Activated naive CD4-positive, alpha-beta T cell treated with anti-CD3 and anti-CD28 coated beads for 36 hours (primary cell): Measurements from ENCODE around the gene CERS6. TPM values are rescaled to one million over a fixed set of nuclear protein-coding genes. Genes with fewer than 3 reads are reported as not detected.

ENCODE experiments used
- CTCF ChIA-PET: fragments of 350-600 bp; sonication (Branson Sonifier 250); formaldehyde crosslinking; loops from one replicate; lab custom pipeline; 2021; ENCODE audit warnings: antibody characterized with exemption; lab: Charles Lee
- DNase-seq: peaks from one replicate; pipeline ENCODE4 v3.0.0-alpha.2; 2020
- H3K27ac Mint-ChIP-seq: one replicate; pipeline ENCODE4 v1.8.0; 2021; ENCODE audit warnings: mild to moderate bottlenecking, mixed read lengths
- H3K27me3 Mint-ChIP-seq: one replicate; pipeline ENCODE4 v1.8.0; 2021; ENCODE audit warnings: low read depth, mixed read lengths
- H3K36me3 Mint-ChIP-seq: one replicate; pipeline ENCODE4 v1.8.0; 2021; ENCODE audit warnings: low read depth, mixed read lengths
- H3K4me1 Mint-ChIP-seq: one replicate; pipeline ENCODE4 v1.8.0; 2021; ENCODE audit warnings: low read depth, mixed read lengths
- H3K4me3 Mint-ChIP-seq: one replicate; pipeline ENCODE4 v1.8.0; 2021; ENCODE audit warnings: mild to moderate bottlenecking, moderate library complexity, mixed read lengths
- H3K9me3 Mint-ChIP-seq: one replicate; pipeline ENCODE4 v1.8.0; 2021; ENCODE audit warnings: mixed read lengths
- intact Hi-C: fragments of 100-400 bp; cut with micrococcal nuclease; formaldehyde crosslinking; loops from one replicate; pipeline ENCODE4 v1.15.1; 2023
- total RNA-seq, 2 experiments: library from RNA; stranded (reverse); gene quantifications; one replicate each; pipeline ENCODE4 v1.2.3, GENCODE V29; 2021

Gene CERS6
- total RNA-seq, 2 experiments from 2014 or later = 9.7 to 10.0 TPM

DNA sequence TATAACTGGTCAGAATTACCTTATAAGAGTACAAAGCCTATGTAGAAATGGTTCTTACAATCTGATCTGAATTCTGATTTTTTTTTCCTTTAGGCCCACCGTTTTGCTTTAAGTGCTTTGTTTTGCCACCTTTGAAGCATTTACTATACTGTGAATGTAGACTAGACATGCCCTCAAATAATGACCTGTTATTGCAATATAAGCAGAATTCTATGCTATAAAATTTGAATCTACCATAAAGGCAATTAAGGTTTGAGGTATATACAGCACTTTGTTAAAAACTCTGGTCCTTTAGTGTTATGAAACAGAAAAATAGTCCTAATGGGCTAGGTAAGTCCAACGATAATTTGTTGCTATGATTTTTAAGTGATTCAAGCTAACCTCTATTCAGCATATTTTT lies 259.8 kb downstream of the CERS6 start:
- intact Hi-C loops = no loop called here
- Mint-ChIP-seq H3K36me3 (peaks cover 29% of the 10 kb centered on the region), H3K4me3 (no peak overlapping the region), H3K27me3 (no peaks in the 10 kb centered on the region), H3K4me1 (peaks cover 13% of the 10 kb centered on the region), H3K27ac (no peak overlapping the region), H3K9me3 (no peaks in the 10 kb centered on the region)
- no peak for DNase-seq
- CTCF ChIA-PET = no interaction called here

GRCh38 chr2:168716839-168717238 lies 260.8 kb downstream of the CERS6 start:
- H3K36me3 Mint-ChIP-seq = peaks cover 33% of the 10 kb centered on the region
- CTCF ChIA-PET = interaction anchor here (1.2 kb wide), 1 partner anchor 142 kb away, joined by 3 read pairs; no protein-coding TSS in a partner anchor
- H3K4me1 Mint-ChIP-seq = peaks cover 13% of the 10 kb centered on the region
- DNase-seq = no peak
- no peaks in the 10 kb centered on the region for H3K27me3 Mint-ChIP-seq
- H3K27ac Mint-ChIP-seq = no peak overlapping the region
- H3K4me3 Mint-ChIP-seq = no peak overlapping the region
- intact Hi-C loops = no loop called here
- no peaks in the 10 kb centered on the region for H3K9me3 Mint-ChIP-seq

DNA sequence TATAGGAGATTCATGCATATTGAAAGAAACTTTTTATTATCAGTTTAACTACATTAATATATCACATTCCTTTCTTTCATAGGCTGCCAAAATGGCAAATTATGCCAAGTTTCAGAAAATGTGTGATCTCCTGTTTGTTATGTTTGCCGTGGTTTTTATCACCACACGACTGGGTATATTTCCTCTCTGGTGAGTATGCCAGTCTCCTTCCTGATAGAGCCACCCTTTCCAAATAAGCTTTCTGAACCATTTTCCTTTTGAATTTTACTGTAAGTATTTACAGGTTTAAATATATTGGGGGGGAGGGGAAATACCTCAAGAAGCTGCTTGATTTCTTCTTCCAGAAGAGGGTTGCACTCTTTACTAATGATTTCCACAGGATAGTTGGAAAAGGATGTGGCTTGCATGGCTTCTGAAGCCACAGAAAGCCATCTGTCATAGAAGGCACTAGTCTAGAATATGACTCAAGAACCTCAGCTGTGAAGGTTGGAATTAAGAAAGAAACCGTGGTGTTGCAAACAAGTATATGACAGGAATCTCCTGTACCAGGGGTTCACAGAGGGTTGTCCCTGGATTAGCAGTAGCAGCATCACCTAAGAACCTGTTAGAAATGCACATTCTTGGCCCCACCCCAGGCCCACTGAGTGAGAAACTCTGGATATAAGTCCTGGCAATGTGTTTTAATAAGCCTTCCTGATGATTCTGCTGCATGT lies 261.9 kb downstream of the CERS6 start:
- intact Hi-C loops = loop anchor here (2.0 kb wide), 1 partner anchor 227 kb away; no protein-coding TSS in a partner anchor
- no peaks in the 10 kb centered on the region for H3K27me3 Mint-ChIP-seq
- H3K27ac Mint-ChIP-seq = no peak overlapping the region
- peaks cover 13% of the 10 kb centered on the region for H3K4me1 Mint-ChIP-seq
- H3K9me3 Mint-ChIP-seq = no peaks in the 10 kb centered on the region
- peaks cover 37% of the 10 kb centered on the region for H3K36me3 Mint-ChIP-seq
- CTCF ChIA-PET = no interaction called here
- DNase-seq = peak; percentile 10
- H3K4me3 Mint-ChIP-seq = no peak overlapping the region

DNA sequence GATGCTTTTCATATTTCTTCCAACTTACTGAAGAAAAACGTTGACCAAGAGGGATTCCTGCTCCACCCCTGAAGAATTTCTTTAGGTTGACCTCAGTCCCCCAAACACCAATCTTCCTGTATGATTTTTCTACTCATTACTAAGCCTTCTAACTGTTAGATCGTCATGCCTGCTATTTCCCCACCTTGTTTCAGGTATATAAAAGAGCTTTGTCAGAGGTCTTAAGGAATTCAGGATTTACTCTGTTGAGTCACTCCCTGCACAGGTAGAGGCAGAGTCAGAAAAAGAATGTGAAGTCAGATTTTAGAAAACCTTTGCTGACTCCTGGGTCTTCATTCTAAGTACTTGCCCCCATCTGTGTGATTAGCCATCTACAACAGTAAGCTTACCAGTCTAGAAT lies 262.6 kb downstream of the CERS6 start:
- CTCF ChIA-PET = no interaction called here
- no peak overlapping the region for H3K4me3 Mint-ChIP-seq
- H3K9me3 Mint-ChIP-seq = no peaks in the 10 kb centered on the region
- H3K4me1 Mint-ChIP-seq = peaks cover 18% of the 10 kb centered on the region
- H3K36me3 Mint-ChIP-seq = peaks cover 40% of the 10 kb centered on the region
- no peak for DNase-seq
- no peak overlapping the region for H3K27ac Mint-ChIP-seq
- H3K27me3 Mint-ChIP-seq = no peaks in the 10 kb centered on the region
- intact Hi-C loops = loop anchor here (2.0 kb wide), 1 partner anchor 228 kb away; no protein-coding TSS in a partner anchor

GRCh38 chr2:168719446-168719845 lies 263.4 kb downstream of the CERS6 start:
- Mint-ChIP-seq H3K36me3 (peaks cover 43% of the 10 kb centered on the region), H3K9me3 (no peaks in the 10 kb centered on the region), H3K27me3 (no peaks in the 10 kb centered on the region), H3K4me1 (peaks cover 19% of the 10 kb centered on the region), H3K4me3 (no peak overlapping the region), H3K27ac (no peak overlapping the region)
- CTCF ChIA-PET = interaction anchor here (0.6 kb wide), 1 partner anchor 199 kb away, joined by 4 read pairs; no protein-coding TSS in a partner anchor
- intact Hi-C loops = loop anchor here (2.0 kb wide), 1 partner anchor 229 kb away; no protein-coding TSS in a partner anchor
- no peak for DNase-seq

DNA sequence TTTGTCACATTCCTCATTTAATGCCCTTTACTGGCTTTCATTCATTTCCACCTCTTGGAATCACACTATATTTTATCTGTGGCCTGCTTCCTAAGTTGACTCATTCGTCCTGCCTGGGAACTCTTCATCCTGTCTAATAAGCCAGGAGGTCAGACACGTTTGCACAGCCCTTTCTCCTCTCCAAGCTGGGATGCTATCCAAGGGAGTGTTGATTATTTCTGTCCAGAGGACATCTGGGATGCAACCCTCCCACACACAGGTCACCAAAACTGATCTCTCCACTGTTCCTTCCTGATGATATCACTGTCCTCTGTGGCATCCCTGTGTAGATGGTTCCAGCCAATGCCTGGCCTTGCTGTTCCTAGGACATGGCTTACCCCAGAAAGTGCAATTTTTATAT lies 266.5 kb downstream of the CERS6 start:
- H3K4me3 Mint-ChIP-seq = no peak overlapping the region

DNA sequence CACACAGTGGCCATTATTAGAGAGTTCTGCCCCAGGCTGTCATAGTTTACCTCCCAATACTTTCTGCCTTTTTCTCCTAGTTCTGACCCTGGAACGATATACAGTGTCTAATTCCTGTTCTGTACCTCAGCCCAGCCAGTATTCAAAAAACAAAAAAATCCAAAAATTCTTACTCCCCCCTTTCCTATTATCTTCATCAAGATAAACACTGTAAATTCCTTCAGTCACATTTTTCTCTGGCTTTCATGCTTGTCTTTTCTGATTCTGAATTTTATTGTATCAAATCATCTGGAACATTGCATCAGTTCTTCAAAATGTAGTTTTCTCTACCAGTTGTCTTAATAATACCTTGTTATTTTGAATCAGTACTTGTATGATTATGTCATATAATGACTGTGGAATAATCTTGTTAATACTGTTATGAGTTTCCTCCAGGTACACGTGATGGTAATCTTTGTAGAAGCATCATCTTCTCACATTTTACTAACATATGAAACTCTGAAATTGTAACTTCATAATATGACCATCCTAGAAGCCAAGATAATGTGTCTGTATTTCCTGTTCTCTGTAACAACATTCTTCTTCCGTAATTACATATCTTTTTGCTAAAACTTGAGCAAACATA lies 267.3 kb downstream of the CERS6 start:
- Mint-ChIP-seq H3K27me3 (no peaks in the 10 kb centered on the region), H3K4me1 (peaks cover 6% of the 10 kb centered on the region), H3K36me3 (peaks cover 30% of the 10 kb centered on the region), H3K27ac (no peak overlapping the region), H3K4me3 (no peak overlapping the region), H3K9me3 (no peaks in the 10 kb centered on the region)
- CTCF ChIA-PET = no interaction called here
- intact Hi-C loops = loop anchor here (1.0 kb wide), 1 partner anchor 228 kb away; no protein-coding TSS in a partner anchor
- DNase-seq = no peak

More for the DNA sequence above, 266.5 kb downstream of the CERS6 start:
- CTCF ChIA-PET = no interaction called here
- H3K27ac Mint-ChIP-seq = no peak overlapping the region
- H3K36me3 Mint-ChIP-seq = peaks cover 33% of the 10 kb centered on the region
- intact Hi-C loops = no loop called here
- H3K27me3 Mint-ChIP-seq = no peaks in the 10 kb centered on the region
- H3K9me3 Mint-ChIP-seq = no peaks in the 10 kb centered on the region
- DNase-seq = no peak
- H3K4me1 Mint-ChIP-seq = peaks cover 11% of the 10 kb centered on the region

DNA sequence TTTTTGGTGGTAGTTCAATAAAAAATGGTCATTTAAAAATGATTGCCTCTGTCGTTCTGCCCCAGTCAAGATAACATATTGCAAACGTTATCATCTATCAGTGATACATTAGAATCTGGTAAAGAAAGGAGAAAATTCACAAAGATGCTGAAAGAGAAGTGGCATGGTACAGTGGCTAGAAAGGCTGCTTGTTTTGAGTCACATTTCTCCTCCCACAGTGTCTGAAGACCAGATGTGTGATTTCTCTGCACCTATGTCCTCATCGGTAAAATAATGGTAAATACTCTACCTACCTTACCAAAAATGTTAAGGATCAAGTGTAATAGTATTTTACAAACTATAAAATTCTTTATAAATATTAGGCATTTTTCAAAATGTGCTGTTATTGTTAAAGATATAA lies 270.3 kb downstream of the CERS6 start:
- intact Hi-C loops = no loop called here
- no peaks in the 10 kb centered on the region for H3K27me3 Mint-ChIP-seq

DNA sequence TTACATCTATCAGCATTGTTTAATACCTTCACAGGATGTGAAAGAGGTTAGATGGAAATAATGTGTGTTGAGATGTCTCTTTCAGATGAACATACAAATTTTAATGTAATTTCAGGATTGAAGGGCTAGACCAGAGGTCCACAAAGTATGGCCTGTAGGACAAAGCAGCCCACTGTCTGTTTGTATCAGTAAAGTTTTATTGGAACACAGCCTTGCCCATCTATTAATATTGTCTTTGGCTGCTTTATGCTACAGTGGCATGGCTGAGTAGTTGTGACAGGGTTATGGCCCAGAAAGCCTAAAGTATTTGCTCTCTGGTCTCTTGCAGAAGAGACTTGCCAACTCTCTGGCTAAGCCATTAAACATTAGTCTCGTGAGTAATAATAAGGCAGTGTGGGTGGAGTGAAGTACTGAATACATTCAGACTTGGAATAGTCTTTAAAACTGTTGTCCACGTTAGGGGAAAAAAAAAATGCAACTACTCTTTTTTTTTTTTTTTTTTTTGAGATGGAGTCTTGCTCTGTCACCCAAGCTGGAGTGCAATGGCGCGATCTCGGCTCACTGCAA lies 271.9 kb downstream of the CERS6 start:
- CTCF ChIA-PET = interaction anchor here (0.7 kb wide), 1 partner anchor 425 kb away, joined by 4 read pairs; no protein-coding TSS in a partner anchor

More for the DNA sequence above, 270.3 kb downstream of the CERS6 start:
- no peak for DNase-seq
- H3K36me3 Mint-ChIP-seq = peaks cover 17% of the 10 kb centered on the region
- no peaks in the 10 kb centered on the region for H3K9me3 Mint-ChIP-seq
- H3K27ac Mint-ChIP-seq = no peak overlapping the region
- CTCF ChIA-PET = no interaction called here
- H3K4me1 Mint-ChIP-seq = peaks cover 6% of the 10 kb centered on the region
- no peak overlapping the region for H3K4me3 Mint-ChIP-seq

DNA sequence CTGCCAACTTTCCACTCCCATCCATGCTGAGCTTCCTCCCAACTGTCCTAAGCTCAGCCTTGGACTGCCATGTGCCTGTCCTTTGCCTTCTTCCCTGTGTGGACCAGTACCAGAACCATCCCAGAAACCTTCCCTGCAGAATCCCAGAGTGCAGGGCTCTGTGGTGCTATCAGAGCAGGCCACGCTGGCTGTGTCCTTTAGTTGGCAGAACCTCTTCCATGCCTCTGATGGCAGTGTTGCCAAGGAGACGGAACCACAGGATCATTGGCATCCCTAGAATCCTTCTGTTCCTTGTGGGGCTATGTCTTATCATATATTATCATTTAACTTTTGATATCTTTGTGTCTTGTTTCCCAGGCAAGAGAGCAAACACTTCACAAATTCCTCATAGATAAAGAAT lies 273.4 kb downstream of the CERS6 start:
- Mint-ChIP-seq H3K4me3 (no peak overlapping the region), H3K27me3 (no peaks in the 10 kb centered on the region), H3K9me3 (no peaks in the 10 kb centered on the region), H3K36me3 (peaks cover 7% of the 10 kb centered on the region), H3K27ac (no peak overlapping the region), H3K4me1 (no peaks in the 10 kb centered on the region)
- DNase-seq = no peak
- CTCF ChIA-PET = interaction anchor here (0.6 kb wide), 1 partner anchor 544 kb away, joined by 4 read pairs; no protein-coding TSS in a partner anchor
- intact Hi-C loops = no loop called here

More for the DNA sequence above, 271.9 kb downstream of the CERS6 start:
- Mint-ChIP-seq H3K27me3 (no peaks in the 10 kb centered on the region), H3K27ac (no peak overlapping the region), H3K9me3 (no peaks in the 10 kb centered on the region), H3K4me1 (peaks cover 6% of the 10 kb centered on the region), H3K36me3 (peaks cover 10% of the 10 kb centered on the region), H3K4me3 (no peak overlapping the region)
- intact Hi-C loops = no loop called here
- DNase-seq = no peak

DNA sequence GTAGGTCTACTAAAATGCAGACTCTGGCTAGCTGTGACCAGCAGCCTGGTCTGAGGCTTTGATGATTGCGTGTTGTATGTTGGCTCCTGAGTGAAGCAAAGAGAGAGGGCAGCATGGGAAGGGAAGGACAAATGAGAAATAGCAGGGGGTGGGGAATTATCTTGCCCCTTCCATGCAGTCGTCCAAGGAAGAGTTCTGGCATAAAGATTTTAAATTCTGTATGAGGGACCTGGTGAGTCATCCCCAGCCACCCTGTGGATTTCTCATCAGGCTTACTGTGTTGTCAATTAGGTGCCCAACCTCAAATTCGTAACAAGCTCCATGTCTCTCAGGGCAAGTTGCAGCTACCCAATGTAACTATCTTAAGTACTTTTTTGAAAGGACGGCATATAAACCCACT lies 274.3 kb downstream of the CERS6 start:
- H3K4me3 Mint-ChIP-seq = no peak overlapping the region
- no peaks in the 10 kb centered on the region for H3K4me1 Mint-ChIP-seq
- CTCF ChIA-PET = no interaction called here
- intact Hi-C loops = no loop called here
- no peak overlapping the region for H3K27ac Mint-ChIP-seq
- H3K36me3 Mint-ChIP-seq = peaks cover 7% of the 10 kb centered on the region
- no peaks in the 10 kb centered on the region for H3K27me3 Mint-ChIP-seq
- no peak for DNase-seq
- H3K9me3 Mint-ChIP-seq = no peaks in the 10 kb centered on the region

DNA sequence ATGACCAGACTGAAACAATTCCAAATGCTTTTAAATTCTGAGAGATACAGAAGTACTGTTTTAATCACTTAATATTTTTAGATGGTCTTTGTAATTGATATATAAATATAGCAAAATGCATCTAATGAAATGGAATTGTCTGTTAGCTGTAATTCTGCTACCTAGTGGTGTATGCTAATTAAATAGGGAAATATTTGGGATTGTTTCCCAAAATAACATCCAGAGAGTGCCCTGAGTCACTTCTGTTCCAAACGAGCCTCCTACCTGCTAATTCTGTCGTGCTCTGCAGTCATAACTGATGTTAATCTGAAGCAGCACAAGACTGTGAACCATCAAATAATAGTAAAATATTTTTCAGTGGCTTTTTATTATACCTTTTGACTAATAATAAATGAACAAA lies 274.9 kb downstream of the CERS6 start:
- CTCF ChIA-PET = no interaction called here
- Mint-ChIP-seq H3K9me3 (no peaks in the 10 kb centered on the region), H3K36me3 (peaks cover 7% of the 10 kb centered on the region), H3K4me1 (no peaks in the 10 kb centered on the region), H3K27me3 (no peaks in the 10 kb centered on the region), H3K27ac (no peak overlapping the region), H3K4me3 (no peak overlapping the region)
- DNase-seq = no peak
- intact Hi-C loops = no loop called here
